GM19438 (cell line): Measurements from ENCODE around the gene RGL1.
"Not testable (repeated sequence)": the region's sequence is repeated elsewhere in the genome, so short reads cannot be mapped to it uniquely, and the experiment has no call there.

ENCODE experiments used
- ATAC-seq: cut with Tn5 transposase; IDR thresholded peaks from one replicate; pipeline ENCODE4 v1.9.1; 2021; ENCODE audit warnings: low read depth; ENCODE audit not compliant: unreplicated experiment

Gene RGL1

GRCh38 chr1:183804916-183805841 lies at the start of gene RGL1:
TSS of gene RGL1 (plus strand) at chr1:183805120. CDS start at chr1:183805298, 178 bp downstream.
- peak; percentile 52 for ATAC-seq

DNA sequence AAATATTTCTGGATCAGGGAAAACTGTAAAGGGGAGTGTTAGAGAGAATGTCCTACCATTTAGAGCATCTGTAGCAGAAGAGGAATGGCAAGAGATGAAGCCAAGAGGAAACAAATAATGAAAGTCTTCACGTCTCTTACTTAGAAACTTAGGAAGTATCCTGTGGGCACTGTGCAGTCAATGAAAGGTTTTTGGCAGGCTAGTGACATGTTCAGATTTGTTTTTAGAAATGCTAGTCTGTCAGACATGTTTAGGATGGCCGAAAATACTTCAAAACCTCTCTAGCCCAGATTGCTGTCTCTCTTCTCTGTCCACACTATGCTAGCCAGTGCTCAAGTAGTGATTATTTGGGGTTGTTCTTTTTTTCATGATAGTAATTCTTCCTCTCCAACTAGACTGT lies 48.6 kb upstream of the RGL1 start:
- no peak for ATAC-seq

GRCh38 chr1:183757061-183757460 lies 47.9 kb upstream of the RGL1 start:
- no peak for ATAC-seq

GRCh38 chr1:183758913-183759312 lies 46.0 kb upstream of the RGL1 start:
- ATAC-seq = no peak

DNA sequence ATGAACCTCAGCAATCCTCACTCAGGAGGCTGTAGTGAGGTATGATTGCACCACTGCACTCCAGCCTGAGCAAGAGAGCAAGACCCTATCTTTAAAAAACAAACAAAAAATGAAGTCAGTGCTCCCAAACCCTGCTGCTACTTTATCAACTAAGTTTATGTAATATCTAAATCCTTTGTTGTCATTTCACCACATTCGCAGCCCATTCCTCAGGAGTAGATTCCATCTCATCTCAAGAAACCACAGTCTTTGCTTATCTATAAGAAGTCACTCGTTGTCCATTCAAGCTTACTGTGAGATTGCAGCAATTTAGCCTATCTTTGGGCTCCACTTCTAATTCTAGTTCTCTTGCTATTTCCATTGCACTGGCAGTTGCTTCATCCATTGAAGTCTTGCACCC lies 44.3 kb upstream of the RGL1 start:
- ATAC-seq = no peak

- no peak for ATAC-seq
Measured at GRCh38 chr1:183761871-183762270, 43.0 kb upstream of the RGL1 start.

DNA sequence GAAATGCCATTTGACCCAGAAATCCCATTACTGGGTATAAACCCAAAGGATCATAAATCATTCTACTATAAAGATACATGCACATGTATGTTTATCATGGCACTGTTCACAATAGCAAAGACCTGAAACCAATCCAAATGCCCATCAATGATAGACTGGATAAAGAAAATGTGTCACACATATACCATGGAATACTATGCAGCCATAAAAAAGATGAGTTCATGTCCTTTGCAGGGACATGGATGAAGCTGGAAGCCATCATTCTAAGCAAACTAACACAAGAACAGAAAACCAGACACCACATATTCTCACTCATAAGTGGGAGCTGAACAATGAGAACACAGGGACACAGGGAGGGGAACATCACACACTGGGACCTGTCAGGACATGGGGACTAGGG lies 42.1 kb upstream of the RGL1 start:
- not testable (repeated sequence) for ATAC-seq

DNA sequence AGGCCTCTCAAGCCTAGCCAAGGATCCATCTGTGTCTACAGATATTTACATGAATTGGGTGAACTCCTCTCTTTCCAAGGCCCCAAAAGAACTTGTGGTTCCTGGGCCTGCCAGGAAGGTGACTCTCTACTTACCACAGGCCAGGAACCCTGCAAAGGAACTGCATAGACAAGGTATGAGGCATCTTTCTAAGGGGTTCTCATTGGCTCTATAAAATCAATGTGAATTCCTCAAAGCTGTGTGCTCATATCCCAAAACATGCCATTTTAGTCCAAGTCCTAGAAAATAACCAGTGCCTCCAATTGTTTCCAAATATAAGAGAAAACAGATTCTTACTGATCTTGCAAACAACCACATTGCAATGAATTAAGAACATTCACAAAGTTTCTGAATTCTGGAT lies 39.9 kb upstream of the RGL1 start:
- ATAC-seq = no peak

DNA sequence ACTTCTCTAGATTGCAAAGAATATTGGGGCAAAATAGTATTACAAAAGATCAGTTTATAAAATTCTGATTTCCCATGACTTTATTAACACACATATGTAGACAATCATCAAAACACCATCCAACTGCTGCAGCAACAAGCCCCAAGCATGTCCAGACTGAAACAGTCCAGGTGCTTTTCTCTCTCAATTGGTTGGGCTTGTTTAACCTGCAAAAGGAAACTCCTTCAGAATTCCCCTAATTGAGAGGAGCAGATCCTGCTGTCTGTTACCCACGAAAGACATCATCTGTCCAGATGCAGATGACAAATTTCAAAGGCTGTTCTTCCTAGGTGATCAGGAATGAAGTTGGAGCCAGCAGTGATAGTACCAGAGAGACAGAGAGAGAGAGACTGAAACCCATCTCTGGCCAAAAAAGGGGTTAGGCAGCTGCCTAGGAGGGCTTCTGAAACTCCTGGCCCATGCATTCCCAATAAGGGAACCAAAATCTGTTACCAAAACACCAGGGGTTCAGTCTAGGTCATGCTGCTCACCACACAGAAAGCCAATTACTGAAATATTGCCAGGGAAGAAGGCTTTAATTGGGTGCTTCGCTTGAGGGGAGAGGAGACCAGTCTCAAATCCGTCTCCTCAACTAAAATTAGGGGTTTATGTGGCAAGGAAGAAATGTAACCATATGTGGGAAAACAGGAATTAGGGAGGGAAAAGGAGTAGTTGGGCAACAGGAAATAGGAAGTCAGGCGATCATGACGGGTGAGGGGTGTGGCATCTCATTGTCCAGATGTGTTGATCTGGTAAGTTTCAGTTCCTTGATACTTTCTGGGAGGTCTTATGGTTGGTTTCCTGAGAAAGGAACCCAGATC lies 34.7 kb upstream of the RGL1 start:
- ATAC-seq = no peak

DNA sequence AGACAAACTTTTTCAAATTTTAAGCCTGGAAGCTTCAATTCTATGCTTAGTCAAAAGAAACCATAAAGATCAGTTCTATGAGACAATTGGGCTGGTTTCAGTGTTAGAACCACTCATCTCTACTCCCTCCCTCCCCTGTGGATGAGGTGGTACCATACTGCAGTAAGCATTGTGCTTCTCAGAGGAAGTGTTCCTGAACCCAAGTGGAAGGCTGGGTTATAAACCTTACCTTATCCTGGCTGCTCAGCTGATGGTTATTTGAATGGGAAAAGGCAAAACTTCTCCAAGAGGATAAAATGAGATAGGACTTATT lies 34.1 kb upstream of the RGL1 start:
- peak; percentile 45 for ATAC-seq

DNA sequence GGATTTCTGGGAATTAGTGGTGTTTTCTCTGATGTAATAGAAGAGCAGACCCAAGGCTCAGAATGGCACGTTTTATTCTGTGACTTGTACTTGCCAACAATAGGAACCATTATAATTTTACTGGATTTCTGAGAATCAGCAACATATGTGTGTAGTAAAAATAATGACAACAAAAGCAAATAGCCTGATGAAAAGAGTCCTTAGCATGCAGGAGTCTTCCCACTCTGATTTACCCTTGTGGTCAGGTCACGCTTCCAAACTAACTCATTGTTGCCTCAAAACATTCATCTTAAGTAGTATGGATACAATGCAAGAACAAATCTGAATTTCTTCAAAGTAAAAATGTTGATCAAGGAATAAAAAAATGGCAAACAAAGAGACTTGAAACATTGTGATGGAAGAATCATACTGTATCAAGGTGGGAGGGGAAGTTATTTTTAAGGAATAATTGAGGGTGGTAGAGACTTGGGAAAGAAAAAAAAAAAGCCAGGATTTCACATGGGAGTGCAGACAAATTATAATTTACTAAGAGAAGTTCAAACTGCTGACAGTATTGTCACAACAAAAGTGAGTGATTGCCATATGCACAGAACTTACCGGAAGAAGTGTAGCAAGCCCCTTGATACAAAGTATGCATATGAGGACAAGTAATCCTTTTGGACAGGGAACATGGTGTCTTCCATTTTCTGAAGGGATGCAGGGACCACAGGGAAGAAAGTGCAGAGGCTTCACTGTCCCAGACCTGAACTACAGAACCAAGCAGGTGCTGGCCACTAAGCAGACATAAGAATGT lies 31.2 kb upstream of the RGL1 start:
- ATAC-seq = no peak

DNA sequence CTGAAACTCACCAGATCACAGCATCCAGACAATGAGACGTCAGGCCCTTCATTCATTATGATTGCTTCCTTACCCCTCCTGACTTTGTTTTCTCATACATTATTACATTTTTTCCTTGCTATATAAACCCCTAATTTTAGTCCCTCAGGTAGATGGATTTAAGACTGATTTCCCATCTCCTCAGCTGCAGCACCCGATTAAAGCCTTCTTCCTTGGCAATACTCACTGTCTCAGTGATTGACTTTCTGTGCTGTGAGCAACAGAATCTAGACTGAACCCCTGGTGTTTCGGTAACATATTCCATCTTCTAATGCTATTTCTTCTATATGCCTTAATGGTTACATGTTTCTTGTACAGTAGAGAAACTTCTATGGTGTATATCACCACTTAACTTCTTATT lies 30.0 kb upstream of the RGL1 start:
- no peak for ATAC-seq

DNA sequence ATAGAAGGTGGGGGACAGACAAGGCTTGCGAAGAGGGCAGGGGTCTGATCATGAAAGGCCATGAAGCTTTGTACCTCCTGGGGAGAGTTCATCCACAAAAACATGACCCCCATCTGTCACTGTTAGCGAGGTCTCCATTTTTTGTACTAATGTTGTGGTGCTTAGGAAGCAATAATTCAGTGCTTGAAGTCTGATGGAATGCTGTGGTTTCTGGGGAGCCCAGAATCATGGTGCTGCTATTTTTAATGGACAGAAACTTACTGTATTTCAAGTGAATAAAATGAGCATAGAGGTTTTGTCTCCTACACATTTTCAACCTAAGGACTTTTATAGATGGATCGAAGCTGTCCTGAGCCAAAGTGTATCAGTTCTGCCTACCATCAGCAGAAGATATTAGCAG lies 28.2 kb upstream of the RGL1 start:
- no peak for ATAC-seq

DNA sequence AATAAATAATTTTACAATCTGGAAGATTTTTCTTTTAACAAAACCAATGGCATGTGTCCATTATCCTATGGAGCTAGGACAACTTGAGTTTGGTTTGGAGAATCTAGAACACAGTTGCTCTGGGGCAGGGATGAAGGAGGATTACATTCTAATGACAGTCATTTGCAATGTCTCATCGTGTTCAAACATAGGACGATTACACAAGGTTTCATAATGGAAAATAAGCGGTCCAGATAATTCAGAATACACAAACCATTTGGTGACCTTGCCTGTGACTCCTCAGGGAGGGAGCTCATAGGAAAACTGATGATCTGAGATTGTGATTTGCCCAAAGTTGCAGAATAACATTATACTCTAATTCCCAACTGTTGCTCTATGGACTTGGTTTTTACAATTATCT lies 27.6 kb upstream of the RGL1 start:
- no peak for ATAC-seq

DNA sequence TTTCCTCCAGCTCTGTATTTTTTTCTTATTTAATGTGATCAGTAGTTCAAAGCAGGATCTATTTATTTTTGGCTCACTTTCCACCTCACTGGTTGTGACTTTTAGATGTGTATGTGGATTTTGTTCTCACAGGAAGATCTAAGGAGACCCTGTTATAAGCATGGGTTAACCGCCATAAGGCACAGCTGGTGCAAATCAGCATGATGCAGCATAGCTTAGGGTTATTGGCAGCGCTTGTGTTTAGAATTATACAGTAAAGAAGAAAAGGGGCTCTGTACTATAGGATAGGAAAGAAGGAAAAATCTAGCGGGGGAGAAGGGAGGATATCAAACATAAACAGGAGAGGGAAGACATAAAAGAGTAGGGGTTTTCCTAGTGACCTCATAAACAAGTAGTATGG lies 26.9 kb upstream of the RGL1 start:
- no peak for ATAC-seq

- ATAC-seq = no peak
Measured at GRCh38 chr1:183778568-183779433, 26.1 kb upstream of the RGL1 start.

- no peak for ATAC-seq
Measured at GRCh38 chr1:183780159-183780558, 24.8 kb upstream of the RGL1 start.

DNA sequence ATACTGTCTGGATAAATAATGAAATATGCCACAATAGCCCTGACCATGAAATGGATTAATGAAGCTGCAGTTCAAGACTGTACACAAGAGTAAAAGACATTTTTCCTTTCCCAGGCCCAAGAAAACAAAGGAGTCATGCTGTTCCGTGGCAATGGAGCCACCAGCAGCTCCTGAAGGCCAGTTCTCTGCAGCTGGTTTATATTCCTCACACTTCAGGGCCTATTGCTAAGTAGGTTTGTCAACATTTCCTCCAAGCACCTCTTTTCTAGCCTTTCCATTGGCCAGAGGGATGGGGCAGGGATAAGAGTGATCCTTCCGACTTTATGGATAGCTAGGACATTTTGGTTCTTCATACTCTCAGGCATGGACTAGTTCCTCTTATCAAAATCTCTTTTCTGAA lies 24.2 kb upstream of the RGL1 start:
- ATAC-seq = no peak

DNA sequence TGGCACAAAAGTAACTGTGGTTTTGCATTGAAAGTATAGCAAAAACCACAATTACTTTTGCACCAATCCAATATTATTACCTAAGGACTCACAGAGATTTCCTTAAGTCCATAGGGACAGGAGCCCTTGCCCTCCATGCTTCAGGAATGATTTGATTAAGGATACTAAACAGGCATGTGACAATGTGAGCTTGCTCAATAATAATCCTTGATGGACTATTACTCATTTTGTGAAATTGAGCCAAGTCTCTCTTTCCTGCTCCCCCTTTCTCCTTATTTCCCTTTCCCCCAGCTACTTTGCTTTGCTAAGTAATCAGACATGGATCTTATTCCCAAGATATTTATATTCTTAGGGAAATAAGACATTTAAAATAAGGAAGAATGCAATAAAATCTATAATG lies 21.6 kb upstream of the RGL1 start:
- no peak for ATAC-seq
